ENCODE data around the gene TMEM256.

Gene TMEM256

DNA sequence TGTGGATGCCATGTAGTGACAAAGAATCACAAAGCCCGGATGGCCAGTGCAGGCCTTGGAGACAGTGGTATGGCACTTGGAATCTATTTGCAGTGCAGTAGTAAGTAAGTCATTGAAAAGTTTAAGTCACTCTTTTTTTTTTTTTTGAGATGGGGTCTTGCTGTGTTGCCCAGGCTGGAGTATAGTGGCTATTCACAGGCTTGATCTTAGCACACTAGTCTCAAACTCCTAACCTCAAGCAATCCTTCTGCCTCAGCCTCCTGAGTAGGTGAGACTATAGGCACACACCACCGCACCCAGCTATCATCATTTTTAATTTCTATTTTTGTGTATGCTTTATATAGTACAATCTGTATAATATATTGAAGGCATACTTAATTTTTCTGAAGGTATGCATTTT lies 5.3 kb downstream of the TMEM256 start:
- H3F3A ChIP-seq (ENCODE audit: insufficient read depth): no peaks in the 10 kb centered on the region

DNA sequence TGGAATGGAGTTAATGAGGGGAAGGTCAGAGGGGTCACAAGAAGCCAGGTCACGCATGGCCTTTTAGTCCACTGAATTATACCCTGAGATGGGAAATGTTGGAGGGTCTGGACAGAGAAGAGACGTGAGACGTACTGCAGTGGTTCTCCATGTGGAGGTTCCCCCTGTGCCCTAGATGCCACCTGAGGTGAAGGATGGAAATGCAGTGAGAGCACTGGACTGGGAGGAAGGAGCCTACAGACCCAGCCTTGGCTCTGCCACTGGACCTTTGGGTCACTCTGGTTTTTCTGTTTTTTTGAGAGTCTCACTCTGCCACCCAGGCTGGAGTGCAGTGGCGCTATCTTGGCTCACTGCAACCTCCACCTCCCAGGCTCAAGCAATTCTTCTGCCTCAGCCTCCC lies 7.8 kb downstream of the TMEM256 start:
- Histone ChIP-seq H3K27me3 (ENCODE audit: low read length) (no peaks in the 10 kb centered on the region), H3K9me2 (replicated peaks; ENCODE audit: insufficient read depth, low read length) (no peaks in the 10 kb centered on the region), H3F3A (ENCODE audit: insufficient read depth) (0 out of 2 replicates have a peak, but pooled peaks cover 3% of the 10 kb centered on the region), H3K79me2 (ENCODE audit: insufficient read depth, low read length) (no peaks in the 10 kb centered on the region), H3K9me3 (ENCODE audit: insufficient read depth, low read length) (no peaks in the 10 kb centered on the region), H2AFZ (ENCODE audit: low read depth, low read length, severe bottlenecking) (no peak overlapping the region), H3K4me2 (ENCODE audit: low read depth, low read length, poor library complexity, severe bottlenecking) (no peak overlapping the region), H4K20me1 (ENCODE audit: low read depth, low read length) (no peaks in the 10 kb centered on the region), H3K27ac (ENCODE audit: low read depth, low read length) (no peak overlapping the region), H3K9ac (ENCODE audit: low read length) (no peak overlapping the region), H3K4me3 (ENCODE audit: insufficient read depth, low read length, poor library complexity, severe bottlenecking) (no peak overlapping the region), H3K36me3 (ENCODE audit: low read length) (no peaks in the 10 kb centered on the region)
- TF ChIP-seq, protein P1, sequence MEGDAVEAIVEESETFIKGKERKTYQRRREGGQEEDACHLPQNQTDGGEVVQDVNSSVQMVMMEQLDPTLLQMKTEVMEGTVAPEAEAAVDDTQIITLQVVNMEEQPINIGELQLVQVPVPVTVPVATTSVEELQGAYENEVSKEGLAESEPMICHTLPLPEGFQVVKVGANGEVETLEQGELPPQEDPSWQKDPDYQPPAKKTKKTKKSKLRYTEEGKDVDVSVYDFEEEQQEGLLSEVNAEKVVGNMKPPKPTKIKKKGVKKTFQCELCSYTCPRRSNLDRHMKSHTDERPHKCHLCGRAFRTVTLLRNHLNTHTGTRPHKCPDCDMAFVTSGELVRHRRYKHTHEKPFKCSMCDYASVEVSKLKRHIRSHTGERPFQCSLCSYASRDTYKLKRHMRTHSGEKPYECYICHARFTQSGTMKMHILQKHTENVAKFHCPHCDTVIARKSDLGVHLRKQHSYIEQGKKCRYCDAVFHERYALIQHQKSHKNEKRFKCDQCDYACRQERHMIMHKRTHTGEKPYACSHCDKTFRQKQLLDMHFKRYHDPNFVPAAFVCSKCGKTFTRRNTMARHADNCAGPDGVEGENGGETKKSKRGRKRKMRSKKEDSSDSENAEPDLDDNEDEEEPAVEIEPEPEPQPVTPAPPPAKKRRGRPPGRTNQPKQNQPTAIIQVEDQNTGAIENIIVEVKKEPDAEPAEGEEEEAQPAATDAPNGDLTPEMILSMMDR (IDR thresholded peaks at IDR 0.05; ENCODE audit: insufficient read depth, low read length, poor library complexity, severe bottlenecking): no peak
- TF ChIP-seq EZH2phosphoT487 (conservative IDR thresholded peaks at IDR 0.05; ENCODE audit: low read length): no peak

More for the DNA sequence above, 5.3 kb downstream of the TMEM256 start:
- Histone ChIP-seq H3K9me2 (replicated peaks; ENCODE audit: insufficient read depth, low read length) (no peaks in the 10 kb centered on the region), H3K4me3 (ENCODE audit: insufficient read depth, low read length, poor library complexity, severe bottlenecking) (no peak overlapping the region), H4K20me1 (ENCODE audit: low read depth, low read length) (no peaks in the 10 kb centered on the region), H2AFZ (ENCODE audit: low read depth, low read length, severe bottlenecking) (no peak overlapping the region), H3K9me3 (ENCODE audit: insufficient read depth, low read length) (no peaks in the 10 kb centered on the region), H3K27me3 (ENCODE audit: low read length) (no peaks in the 10 kb centered on the region), H3K36me3 (ENCODE audit: low read length) (no peaks in the 10 kb centered on the region), H3K27ac (ENCODE audit: low read depth, low read length) (no peak overlapping the region), H3K9ac (ENCODE audit: low read length) (no peak overlapping the region), H3K4me2 (ENCODE audit: low read depth, low read length, poor library complexity, severe bottlenecking) (no peak overlapping the region), H3K79me2 (ENCODE audit: insufficient read depth, low read length) (no peaks in the 10 kb centered on the region)
- TF ChIP-seq, protein P1 (IDR thresholded peaks at IDR 0.05; ENCODE audit: insufficient read depth, low read length, poor library complexity, severe bottlenecking): no peak
- TF ChIP-seq EZH2phosphoT487 (conservative IDR thresholded peaks at IDR 0.05; ENCODE audit: low read length): no peak

DNA sequence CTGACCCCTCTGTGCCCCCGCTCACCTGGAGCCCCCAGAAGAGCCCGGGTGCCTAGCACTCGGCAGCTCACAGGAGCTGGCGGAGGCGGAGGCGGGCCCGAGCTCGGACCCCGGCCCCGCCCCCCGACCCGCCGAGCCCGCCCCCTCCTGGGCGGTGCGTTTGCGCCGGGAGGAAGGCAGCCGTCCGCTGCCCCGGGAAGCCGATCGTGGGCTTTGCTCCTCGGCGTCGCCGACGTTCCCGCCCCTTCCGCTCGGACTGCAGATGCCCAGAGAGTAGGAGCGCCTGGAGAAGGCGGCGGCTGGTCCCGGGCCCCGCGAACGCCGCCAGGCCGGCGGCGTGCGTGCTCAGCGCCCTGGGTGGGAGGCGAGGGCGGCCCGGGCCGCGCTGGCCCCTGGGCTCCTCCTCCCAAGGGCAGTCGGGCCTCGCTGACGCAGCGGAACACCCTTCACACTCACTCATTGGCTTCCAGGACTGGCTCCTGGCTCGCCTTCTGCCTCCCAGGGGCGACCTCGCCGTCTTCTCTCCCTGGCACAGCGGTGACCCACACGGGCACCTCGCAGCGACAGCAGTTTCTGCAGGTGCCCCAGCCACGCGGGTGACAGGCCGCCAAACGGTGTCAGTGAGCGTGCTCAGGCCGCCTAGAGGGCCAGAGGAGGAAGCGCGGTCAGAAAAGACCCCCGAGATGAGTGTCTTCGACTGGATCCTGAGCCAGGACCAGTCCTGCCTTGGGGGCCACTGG lies 9.3 kb downstream of the TMEM256 start, which contains the start of gene PLSCR3:
Gene PLSCR3 (minus strand): TSS at position 74 of the 740 bp plus-strand sequence. CDS start 415 bp downstream, outside the sequence.
- H3K27ac ChIP-seq (ENCODE audit: low read depth, low read length): peak within 1 kb of the TSS; percentile 40

More for the DNA sequence above, 9.3 kb downstream of the TMEM256 start, which contains the start of gene PLSCR3:
- Histone ChIP-seq H4K20me1 (ENCODE audit: low read depth, low read length) (no peaks in the 10 kb centered on the region), H3K27me3 (ENCODE audit: low read length) (no peaks in the 10 kb centered on the region), H3K9me2 (replicated peaks; ENCODE audit: insufficient read depth, low read length) (no peaks in the 10 kb centered on the region), H3K79me2 (ENCODE audit: insufficient read depth, low read length) (no peaks in the 10 kb centered on the region), H3K36me3 (ENCODE audit: low read length) (no peaks in the 10 kb centered on the region), H3K4me3 (ENCODE audit: insufficient read depth, low read length, poor library complexity, severe bottlenecking) (peak within 1 kb of the TSS; percentile 71), H2AFZ (ENCODE audit: low read depth, low read length, severe bottlenecking) (peak within 1 kb of the TSS; percentile 94), H3K9me3 (ENCODE audit: insufficient read depth, low read length) (no peaks in the 10 kb centered on the region), H3K4me2 (ENCODE audit: low read depth, low read length, poor library complexity, severe bottlenecking) (peak within 1 kb of the TSS; percentile 82), H3F3A (ENCODE audit: insufficient read depth) (0 out of 2 replicates have a peak, but pooled peaks cover 3% of the 10 kb centered on the region), H3K9ac (ENCODE audit: low read length) (peak within 1 kb of the TSS; percentile 80)
- TF ChIP-seq, protein P1 (IDR thresholded peaks at IDR 0.05; ENCODE audit: insufficient read depth, low read length, poor library complexity, severe bottlenecking): no peak
- TF ChIP-seq EZH2phosphoT487 (conservative IDR thresholded peaks at IDR 0.05; ENCODE audit: low read length): no peak

Measured in SU-DHL-6 (cell line).